HFF-Myc (cell line): Measurements from ENCODE around the gene RHOBTB3.

ENCODE experiments used
- DNase-seq: peaks from one replicate; pipeline ENCODE4 v3.0.0-alpha.2; 2011; ENCODE audit warnings: low read depth; ENCODE audit errors: extremely low read depth
- H3K4me3 ChIP-seq: replicated peaks from 2 replicates; pipeline ENCODE4 v1.5.1; 2011; ENCODE audit warnings: low read depth, mild to moderate bottlenecking, control low read depth, low read length
- TF ChIP-seq, protein P1 (sequence below): IDR thresholded peaks from 2 replicates; pipeline ENCODE4 v1.5.1; 2012; ENCODE audit warnings: mild to moderate bottlenecking, low read depth, low read length, control low read depth; ENCODE audit errors: missing control alignments

RHOBTB3 gene

GRCh38 chr5:95723632-95724369, 7.3 kb upstream of the RHOBTB3 start:
- no peak for DNase-seq
- TF ChIP-seq, protein P1, sequence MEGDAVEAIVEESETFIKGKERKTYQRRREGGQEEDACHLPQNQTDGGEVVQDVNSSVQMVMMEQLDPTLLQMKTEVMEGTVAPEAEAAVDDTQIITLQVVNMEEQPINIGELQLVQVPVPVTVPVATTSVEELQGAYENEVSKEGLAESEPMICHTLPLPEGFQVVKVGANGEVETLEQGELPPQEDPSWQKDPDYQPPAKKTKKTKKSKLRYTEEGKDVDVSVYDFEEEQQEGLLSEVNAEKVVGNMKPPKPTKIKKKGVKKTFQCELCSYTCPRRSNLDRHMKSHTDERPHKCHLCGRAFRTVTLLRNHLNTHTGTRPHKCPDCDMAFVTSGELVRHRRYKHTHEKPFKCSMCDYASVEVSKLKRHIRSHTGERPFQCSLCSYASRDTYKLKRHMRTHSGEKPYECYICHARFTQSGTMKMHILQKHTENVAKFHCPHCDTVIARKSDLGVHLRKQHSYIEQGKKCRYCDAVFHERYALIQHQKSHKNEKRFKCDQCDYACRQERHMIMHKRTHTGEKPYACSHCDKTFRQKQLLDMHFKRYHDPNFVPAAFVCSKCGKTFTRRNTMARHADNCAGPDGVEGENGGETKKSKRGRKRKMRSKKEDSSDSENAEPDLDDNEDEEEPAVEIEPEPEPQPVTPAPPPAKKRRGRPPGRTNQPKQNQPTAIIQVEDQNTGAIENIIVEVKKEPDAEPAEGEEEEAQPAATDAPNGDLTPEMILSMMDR = no peak
- no peak overlapping the region for H3K4me3 ChIP-seq

GRCh38 chr5:95725071-95725820, 5.9 kb upstream of the RHOBTB3 start:
- no peak overlapping the region for H3K4me3 ChIP-seq
- DNase-seq = no peak
- TF ChIP-seq, protein P1 = no peak

GRCh38 chr5:95725937-95726810, 5.0 kb upstream of the RHOBTB3 start:
- H3K4me3 ChIP-seq = no peak overlapping the region
- DNase-seq = no peak
- TF ChIP-seq, protein P1 = no peak

DNA sequence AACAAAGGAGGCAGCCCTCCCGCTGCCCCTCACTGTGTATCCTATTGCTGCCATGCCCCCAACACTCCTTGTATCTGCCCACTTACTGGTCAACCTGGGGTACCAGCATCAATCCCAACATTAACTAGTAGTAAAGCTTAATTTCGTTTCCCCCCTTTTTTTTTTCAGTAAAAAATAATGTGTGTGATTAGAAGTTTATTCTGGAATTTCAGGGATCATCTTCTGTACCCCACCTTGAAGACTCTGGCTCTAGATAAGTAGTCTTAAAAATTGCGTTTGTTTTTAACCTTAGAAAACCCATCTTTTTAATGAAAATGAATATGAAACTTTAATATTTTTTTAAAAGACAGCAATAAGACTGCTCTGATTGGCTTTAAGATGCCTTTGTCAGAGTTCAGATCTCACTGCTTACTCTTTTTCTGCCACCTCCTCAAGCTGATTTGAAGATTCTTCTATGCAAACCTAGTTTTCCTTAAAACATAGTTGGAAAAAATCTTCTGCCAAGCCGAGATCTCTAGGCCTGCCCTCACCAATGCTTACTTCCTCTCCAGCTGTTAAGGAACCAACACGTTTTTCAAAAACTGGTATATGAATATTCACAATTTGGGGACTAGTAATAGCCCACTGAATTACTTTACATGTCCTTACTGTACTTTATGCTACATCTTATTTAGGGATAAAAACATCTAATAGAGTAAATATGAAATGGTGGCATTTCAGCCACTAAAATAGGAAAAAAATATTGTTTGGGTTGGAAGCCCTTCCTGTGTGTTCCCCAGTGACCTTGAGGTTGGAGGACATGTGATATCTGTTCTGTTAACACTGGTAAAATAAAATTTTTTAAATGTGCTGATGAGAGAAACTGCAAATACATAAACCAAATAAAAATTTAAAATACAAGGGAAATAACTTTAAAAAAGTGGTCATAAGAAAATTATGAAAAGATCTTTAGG, 4.0 kb upstream of the RHOBTB3 start:
- no peak for DNase-seq
- no peak overlapping the region for H3K4me3 ChIP-seq
- TF ChIP-seq, protein P1 = no peak

GRCh38 chr5:95727764-95728191, 3.4 kb upstream of the RHOBTB3 start:
- DNase-seq = no peak
- TF ChIP-seq, protein P1 = no peak
- no peak overlapping the region for H3K4me3 ChIP-seq
